Kidney (tissue), 14 donors: ENCODE data around the gene LEO1. TPM values are rescaled to one million over a fixed set of nuclear protein-coding genes. Genes with fewer than 3 reads are reported as not detected.
A peak's percentile ranks its signal among the peaks of the same experiment; 100 is the strongest.

Source experiments
- DNase-seq, 5 donors: peaks; one replicate each; pipeline ENCODE4 v3.0.0-alpha.2; 2013 to 2020
- FAIRE-seq: peaks from 2 replicates; lab custom pipeline; 2012; peaks lifted over from hg19 to GRCh38; lab: Jason Lieb, UNC
- H3K27ac ChIP-seq, 2 donors: one replicate each; pipeline ENCODE4 v1.7.0; 2013; ENCODE audit warnings: low read depth in 2 of 2, low read length in 2 of 2, inconsistent platforms in 1 of 2
- H3K27me3 ChIP-seq: one replicate; pipeline ENCODE4 v1.7.1; 2013; ENCODE audit warnings: low read length, inconsistent platforms; ENCODE audit not compliant: control insufficient read depth, insufficient read depth
- H3K36me3 ChIP-seq, 3 donors: one replicate each; pipeline versions ENCODE4 v1.7.0 to v1.7.1; 2013; ENCODE audit warnings: low read length in 3 of 3, control low read depth in 1 of 3, inconsistent platforms in 1 of 3; ENCODE audit not compliant: insufficient read depth in 3 of 3, control insufficient read depth in 2 of 3
- H3K4me1 ChIP-seq, 3 donors: one replicate each; pipeline versions ENCODE4 v1.7.0 to v1.7.1; 2013; ENCODE audit warnings: low read length in 3 of 3, inconsistent platforms in 1 of 3, low read depth in 1 of 3; ENCODE audit not compliant: control insufficient read depth in 2 of 3, insufficient read depth in 2 of 3
- H3K4me3 ChIP-seq, 3 donors: one replicate each; pipeline versions ENCODE4 v1.7.0 to v1.8.1; 2013; ENCODE audit warnings: low read length in 3 of 3, control low read depth in 1 of 3, inconsistent platforms in 1 of 3
- H3K9ac ChIP-seq, 3 donors: one replicate each; pipeline versions ENCODE4 v1.7.0 to v1.7.1; 2013; ENCODE audit warnings: low read length in 3 of 3, control low read depth in 1 of 3, inconsistent platforms in 1 of 3
- H3K9me3 ChIP-seq, 3 donors: one replicate each; pipeline versions ENCODE4 v1.7.0 to v1.7.1; 2013; ENCODE audit warnings: low read length in 3 of 3, control low read depth in 1 of 3, inconsistent platforms in 1 of 3; ENCODE audit not compliant: control insufficient read depth in 2 of 3, insufficient read depth in 1 of 3
- intact Hi-C: fragments of 100-400 bp; cut with DNase I; formaldehyde crosslinking; loops from one replicate; pipeline ENCODE4 v1.11.1; 2022
- polyA plus RNA-seq: library from polyadenylated mRNA; stranded (reverse); fragments of 350-450 nt; fragmentation: Illumina TruSeq; extraction: RNeasy Lipid Tissue Mini Kit (QIAGEN cat#74804); gene quantifications from one replicate; pipeline ENCODE4 v1.2.3, GENCODE V29; 2014; ENCODE audit warnings: low read depth, low replicate concordance; ENCODE audit not compliant: insufficient read depth
- total RNA-seq: library from RNA; stranded (reverse); fragmentation: NEBNext Ultra II Directional; extraction: Animal tissue kit (Norgen Biotek cat#: 25700); gene quantifications from one replicate; pipeline ENCODE4 v1.2.1, GENCODE V29; 2021
- TF ChIP-seq, protein P1 (sequence below): IDR thresholded peaks from 3 replicates; pipeline ENCODE4 v1.5.1; 2012; ENCODE audit warnings: mild to moderate bottlenecking, moderate library complexity, borderline replicate concordance; ENCODE audit not compliant: insufficient read depth; ENCODE audit errors: extremely low read depth
- donor health status: control.
- donor health status: control.
- donor health status: control.
- donor health status: control.
- donor health status: control.
- donor health status: DM: yes; HTN: yes; CAD: no.
- donor health status: Normal renal cell carcinoma (clear cell type).

LEO1 gene
- total and polyA plus RNA-seq, 2 donors from 2014 or later: 12.1 to 14.5 TPM

DNA sequence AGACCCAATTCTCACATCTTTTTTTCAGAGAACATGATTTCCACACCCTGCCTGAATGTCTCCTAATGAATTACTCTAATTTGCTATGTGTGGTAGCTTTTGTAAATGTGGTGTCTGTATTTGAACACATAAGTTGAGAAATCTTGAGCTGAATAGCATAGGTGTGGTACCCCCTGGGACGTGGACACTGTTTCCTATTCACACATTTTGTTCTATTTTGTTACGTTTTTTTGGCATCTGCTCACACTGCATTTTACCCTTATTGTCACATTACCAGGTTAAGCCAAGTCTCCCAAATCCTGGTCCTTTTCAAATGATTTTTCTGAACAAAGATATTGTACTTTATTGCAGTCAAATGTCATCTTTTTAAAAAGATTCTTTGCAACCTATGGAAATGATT is 40.6 kb upstream of the LEO1 start:
- DNase-seq: no peak
- H3K4me3 ChIP-seq: no peak overlapping the region
- H3K9me3 ChIP-seq: no peaks in the 10 kb centered on the region
- TF ChIP-seq, protein P1, sequence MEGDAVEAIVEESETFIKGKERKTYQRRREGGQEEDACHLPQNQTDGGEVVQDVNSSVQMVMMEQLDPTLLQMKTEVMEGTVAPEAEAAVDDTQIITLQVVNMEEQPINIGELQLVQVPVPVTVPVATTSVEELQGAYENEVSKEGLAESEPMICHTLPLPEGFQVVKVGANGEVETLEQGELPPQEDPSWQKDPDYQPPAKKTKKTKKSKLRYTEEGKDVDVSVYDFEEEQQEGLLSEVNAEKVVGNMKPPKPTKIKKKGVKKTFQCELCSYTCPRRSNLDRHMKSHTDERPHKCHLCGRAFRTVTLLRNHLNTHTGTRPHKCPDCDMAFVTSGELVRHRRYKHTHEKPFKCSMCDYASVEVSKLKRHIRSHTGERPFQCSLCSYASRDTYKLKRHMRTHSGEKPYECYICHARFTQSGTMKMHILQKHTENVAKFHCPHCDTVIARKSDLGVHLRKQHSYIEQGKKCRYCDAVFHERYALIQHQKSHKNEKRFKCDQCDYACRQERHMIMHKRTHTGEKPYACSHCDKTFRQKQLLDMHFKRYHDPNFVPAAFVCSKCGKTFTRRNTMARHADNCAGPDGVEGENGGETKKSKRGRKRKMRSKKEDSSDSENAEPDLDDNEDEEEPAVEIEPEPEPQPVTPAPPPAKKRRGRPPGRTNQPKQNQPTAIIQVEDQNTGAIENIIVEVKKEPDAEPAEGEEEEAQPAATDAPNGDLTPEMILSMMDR: no peak
- H3K4me1 ChIP-seq: peaks cover 0 to 6% (median 0%) of the 10 kb centered on the region in 3 donors
- FAIRE-seq: no peak
- H3K27me3 ChIP-seq: no peaks in the 10 kb centered on the region
- H3K9ac ChIP-seq: no peak overlapping the region
- no peak overlapping the region for H3K27ac ChIP-seq
- intact Hi-C loops: no loop called here
- H3K36me3 ChIP-seq: no peaks in the 10 kb centered on the region

DNA sequence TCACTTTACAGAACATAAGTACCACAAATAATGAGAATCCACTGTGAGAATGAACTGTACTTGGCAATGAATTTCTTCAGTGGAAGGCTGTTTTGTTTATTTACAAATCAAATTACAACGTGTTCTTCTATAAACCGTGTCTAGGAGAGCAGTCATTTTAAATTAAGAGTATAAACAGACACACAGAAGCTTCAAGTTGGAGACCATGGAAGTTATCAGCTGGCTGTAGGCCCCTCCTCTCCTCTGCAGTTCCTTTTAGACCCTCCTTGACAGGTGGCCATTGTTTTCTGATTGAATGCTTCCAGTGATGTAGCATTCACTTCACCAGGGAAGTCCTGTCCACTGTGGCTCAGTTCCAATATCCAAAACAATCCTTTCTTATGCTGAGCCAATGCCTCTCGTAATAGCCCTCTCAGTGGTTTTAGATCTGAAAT is 40.1 kb upstream of the LEO1 start:
- H3K27ac ChIP-seq: peak overlapping the region in 1 of 2 donors; percentile 13
- H3K27me3 ChIP-seq: no peaks in the 10 kb centered on the region
- DNase-seq: peak in 2 of 5 donors; percentile 13 to 69
- H3K9ac ChIP-seq: no peak overlapping the region
- no peaks in the 10 kb centered on the region for H3K9me3 ChIP-seq
- TF ChIP-seq, protein P1: no peak
- H3K4me3 ChIP-seq: no peak overlapping the region
- no peak for FAIRE-seq
- H3K4me1 ChIP-seq: peaks cover 0 to 6% (median 0%) of the 10 kb centered on the region in 3 donors
- H3K36me3 ChIP-seq: no peaks in the 10 kb centered on the region
- intact Hi-C loops: no loop called here

DNA sequence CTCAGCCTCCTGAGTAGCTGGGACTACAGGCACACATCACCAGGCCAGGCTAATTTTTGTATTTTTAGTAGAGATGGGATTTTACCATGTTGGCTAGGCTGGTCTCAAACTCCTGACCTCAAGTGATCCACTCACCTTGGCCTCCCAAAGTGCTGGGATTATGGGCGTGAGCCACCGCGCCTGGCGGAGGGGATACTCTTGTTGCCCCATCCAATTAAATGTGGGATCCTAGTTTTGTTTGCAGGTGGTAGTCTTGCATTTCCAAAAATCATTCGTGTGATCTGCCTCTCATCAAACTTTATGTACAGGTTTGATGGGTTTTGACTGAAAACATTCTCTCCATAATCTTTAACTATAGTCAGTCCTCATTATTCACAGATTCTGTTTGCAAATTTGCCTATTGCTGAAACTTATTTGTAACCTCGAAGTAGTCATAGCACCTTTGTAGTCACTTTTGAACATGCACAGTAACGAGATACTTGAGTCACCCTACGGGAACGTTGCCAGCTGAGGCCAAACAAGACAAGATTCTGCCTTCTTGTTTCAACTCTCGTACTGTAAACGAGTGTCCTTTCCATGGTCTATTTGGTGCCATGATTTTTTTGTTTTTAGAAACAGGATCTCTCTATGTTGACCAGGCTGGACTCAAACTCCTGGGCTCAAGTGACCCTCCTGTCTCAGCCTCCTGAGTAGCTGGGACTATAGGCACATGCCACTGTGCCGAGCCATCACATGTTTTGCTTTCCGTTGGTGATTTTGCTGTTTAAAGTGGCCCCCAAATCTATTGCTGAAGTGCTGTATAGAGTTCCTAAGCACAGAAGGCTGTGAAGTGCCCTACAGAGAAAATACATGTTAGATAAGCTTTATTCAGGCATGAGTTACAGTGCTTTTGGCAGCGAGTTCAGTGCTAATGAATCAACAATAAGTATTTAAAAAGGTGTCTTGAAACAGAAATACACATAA is 39.3 kb upstream of the LEO1 start:
- H3K4me1 ChIP-seq: peaks cover 0 to 6% (median 0%) of the 10 kb centered on the region in 3 donors
- FAIRE-seq: no peak
- no peaks in the 10 kb centered on the region for H3K9me3 ChIP-seq
- H3K9ac ChIP-seq: no peak overlapping the region
- H3K27me3 ChIP-seq: no peaks in the 10 kb centered on the region
- TF ChIP-seq, protein P1: no peak
- intact Hi-C loops: no loop called here
- no peak overlapping the region for H3K4me3 ChIP-seq
- H3K27ac ChIP-seq: peak overlapping the region in 1 of 2 donors; percentile 4
- H3K36me3 ChIP-seq: no peaks in the 10 kb centered on the region
- DNase-seq: no peak
